ENCODE measurements around the gene APOE. TPM values are rescaled to one million over a fixed set of nuclear protein-coding genes. Genes with fewer than 3 reads are reported as not detected.

The APOE gene
- total RNA-seq, 5 donors from 2014 or later (not counting 1 experiment from before 2014, with no cell fraction given) = 2.0 to 9.5 (median 6.8) TPM

Other genes starting within 250 kb of the APOE start
- 1 to 10 TPM in 3 of 5 donors, under 1 TPM in 2; 0.57 to 2.7 (median 1.0) TPM for gene CEACAM19, start 234.3 kb upstream of the APOE start, total RNA-seq
- gene CEACAM16, start 206.6 kb upstream of the APOE start, total RNA-seq = not detected
- 100 to 1,000 TPM in 1 of 5 donors, 10 to 100 TPM in 4; 18.7 to 103 (median 19.4) TPM for gene BCL3, start 157.1 kb upstream of the APOE start, total RNA-seq
- gene CBLC, start 127.9 kb upstream of the APOE start, total RNA-seq = under 1 TPM in 2 of 5 donors, not detected in 3; 0.25 to 0.30 TPM
- gene BCAM, start 96.7 kb upstream of the APOE start, total RNA-seq = 1 to 10 TPM in 1 of 5 donors, under 1 TPM in 3, not detected in 1; 0.39 to 1.0 (median 0.87) TPM
- gene NECTIN2, start 59.5 kb upstream of the APOE start, total RNA-seq = 1 to 10 TPM in 4 of 5 donors, under 1 TPM in 1; 0.30 to 1.8 (median 1.4) TPM
- 10 to 100 TPM; 32.1 to 47.5 (median 41.5) TPM for gene TOMM40, start 14.5 kb upstream of the APOE start, total RNA-seq
- gene APOC1, start 8.8 kb downstream of the APOE start, total RNA-seq = 1 to 10 TPM in 3 of 5 donors, not detected in 2; 2.8 to 8.5 (median 3.9) TPM
- not detected for gene APOC4, start 36.4 kb downstream of the APOE start, total RNA-seq
- under 1 TPM in 2 of 5 donors, not detected in 3; 0.66 to 0.96 TPM for gene APOC2, start 40.3 kb downstream of the APOE start, total RNA-seq
- gene CLPTM1, start 49.6 kb downstream of the APOE start, total RNA-seq = 100 to 1,000 TPM in 1 of 5 donors, 10 to 100 TPM in 4; 64.0 to 103 (median 87.6) TPM
- 10 to 100 TPM; 29.4 to 65.5 (median 40.4) TPM for gene RELB, start 95.7 kb downstream of the APOE start, total RNA-seq
- gene CLASRP, start 133.2 kb downstream of the APOE start, total RNA-seq = 100 to 1,000 TPM; 141 to 153 (median 149) TPM
- gene ZNF296, start 170.7 kb downstream of the APOE start, total RNA-seq = 1 to 10 TPM; 1.4 to 4.3 (median 3.5) TPM
- 10 to 100 TPM in 4 of 5 donors, 1 to 10 TPM in 1; 4.0 to 23.1 (median 22.7) TPM for gene GEMIN7, start 173.5 kb downstream of the APOE start, total RNA-seq
- 10 to 100 TPM; 17.2 to 35.2 (median 30.4) TPM for gene PPP1R37, start 187.4 kb downstream of the APOE start, total RNA-seq

All from T-cell (primary cell).